Inferior parietal cortex (tissue), 1 donor: ENCODE results near the gene PDE6C.

Source experiments
- DNase-seq: peaks from one replicate; pipeline ENCODE4 v3.0.0-alpha.2; 2016; ENCODE audit errors: extremely low spot score

PDE6C gene

DNA sequence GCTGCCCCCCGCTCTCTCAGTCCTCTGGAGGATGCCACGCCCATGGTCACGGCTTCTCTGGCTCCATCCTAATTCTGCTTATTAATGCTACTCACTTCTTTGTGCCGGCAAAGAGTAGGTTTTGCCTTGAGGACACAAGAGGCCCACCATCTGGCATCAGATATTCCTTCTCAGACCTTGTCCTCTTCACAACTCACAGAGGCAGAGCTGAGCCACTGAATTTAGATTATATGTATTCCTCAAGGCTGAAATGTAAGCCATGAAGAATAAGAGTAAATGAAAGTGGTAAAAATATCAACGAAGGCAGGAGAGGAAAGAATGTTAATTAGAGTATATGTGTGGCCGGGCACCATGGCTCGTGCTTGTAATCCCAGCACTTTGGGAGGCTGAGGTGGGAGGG, 17.8 kb upstream of the PDE6C start:
- no peak for DNase-seq

GRCh38 chr10:93595378-93596161, 16.8 kb upstream of the PDE6C start:
- no peak for DNase-seq

DNA sequence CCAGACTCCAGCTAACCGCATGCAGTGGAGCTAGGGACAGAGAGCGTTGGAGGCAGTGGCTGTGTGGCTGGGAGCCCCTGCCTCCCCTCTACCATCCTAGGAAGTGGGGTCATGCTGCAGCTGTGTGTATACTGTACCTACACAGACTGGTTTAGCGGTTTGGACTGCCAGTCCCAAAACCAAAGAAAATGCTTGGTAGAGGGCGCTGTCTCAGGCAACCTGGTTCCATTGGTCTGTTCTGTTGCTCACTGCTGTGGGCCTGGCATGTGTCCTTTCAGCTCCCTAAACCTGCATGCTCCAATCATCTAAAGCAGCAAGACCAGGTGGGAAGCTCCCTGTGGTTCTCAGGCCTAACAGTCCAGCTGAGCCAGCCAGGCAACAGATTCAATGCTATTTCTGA, 15.8 kb upstream of the PDE6C start:
- no peak for DNase-seq

GRCh38 chr10:93597075-93597599, 15.2 kb upstream of the PDE6C start:
- no peak for DNase-seq

DNA sequence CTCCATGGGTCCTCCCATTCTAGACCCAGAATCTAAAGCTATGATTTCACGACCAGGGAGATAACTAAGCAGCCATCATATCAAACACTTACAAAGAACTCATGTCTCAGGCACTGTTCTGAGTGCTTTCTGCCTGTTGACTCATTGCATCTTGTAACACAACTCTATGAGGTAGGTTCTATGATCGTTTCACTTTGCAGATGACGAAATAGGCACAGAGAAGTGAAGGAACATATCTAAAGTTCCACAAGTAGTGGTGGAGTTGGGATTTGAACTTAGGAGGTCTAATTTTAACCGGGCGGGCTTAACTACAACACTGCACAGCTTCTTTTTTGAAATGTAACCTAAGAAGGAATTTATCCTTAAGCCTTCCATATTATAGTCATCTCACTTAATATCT, 14.2 kb upstream of the PDE6C start:
- DNase-seq, result no peak

DNA sequence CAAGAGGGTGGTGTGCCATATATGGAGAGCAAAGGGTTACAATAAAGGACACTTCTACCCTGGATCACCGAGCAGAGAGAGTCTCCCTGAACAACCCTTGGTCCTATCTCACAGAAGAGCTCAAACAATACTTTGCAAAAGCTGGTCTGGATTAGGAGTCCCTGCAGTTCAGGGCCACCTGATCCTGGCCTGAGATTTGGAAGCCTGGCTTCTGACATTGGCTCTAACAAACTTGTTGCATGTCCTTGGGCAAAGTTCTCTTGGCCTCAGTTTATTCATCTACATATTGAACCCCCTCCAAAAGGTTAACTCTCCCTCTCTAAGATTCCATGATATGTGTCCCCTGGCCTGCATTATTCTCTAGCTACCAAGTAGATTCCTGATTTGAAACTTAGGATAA, 13.0 kb upstream of the PDE6C start:
- no peak for DNase-seq

- no peak for DNase-seq
These were observed 12.6 kb upstream of the PDE6C start for GRCh38 chr10:93599778-93600177.

- no peak for DNase-seq
These were observed 11.7 kb upstream of the PDE6C start for GRCh38 chr10:93600446-93601145.

DNA sequence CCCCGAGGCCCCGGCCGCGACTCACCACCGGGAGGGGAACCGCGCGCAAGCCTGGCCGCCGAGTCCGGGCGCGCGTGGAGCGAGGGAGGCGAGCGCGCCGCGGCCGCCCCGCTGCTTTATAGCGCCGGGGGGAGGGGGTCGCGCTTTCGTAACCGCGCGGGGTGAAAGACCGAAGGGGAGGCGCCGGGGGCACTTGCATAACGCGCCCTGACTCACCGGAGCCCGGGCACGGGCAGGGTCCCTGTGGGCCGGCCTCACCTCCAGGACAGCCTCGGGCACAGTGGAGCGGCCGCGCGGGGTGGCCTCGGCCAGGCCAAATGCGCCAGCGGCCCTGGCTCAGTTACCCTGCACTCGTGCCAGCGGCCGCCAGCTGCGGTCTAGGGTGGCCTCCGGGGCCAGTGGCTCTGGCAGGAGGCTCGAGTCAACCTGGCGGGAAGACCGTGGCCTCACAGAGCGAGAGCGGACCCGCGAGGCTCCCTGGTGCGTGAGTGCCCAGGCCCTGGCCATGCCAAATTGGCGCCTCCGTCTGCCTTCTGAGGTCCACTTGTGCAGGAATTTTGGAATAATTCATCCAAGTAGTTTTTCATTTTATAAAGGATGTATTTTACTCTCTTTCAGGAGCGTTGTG, 11.1 kb upstream of the PDE6C start, which contains the start of gene RBP4:
Gene RBP4, minus strand, starts transcription at position 90 of the 628 bp plus-strand sequence. CDS start 207 bp downstream, outside the sequence.
- DNase-seq, result no peak

- no peak for DNase-seq
These were observed 10.6 kb upstream of the PDE6C start for GRCh38 chr10:93601774-93602162.

DNA sequence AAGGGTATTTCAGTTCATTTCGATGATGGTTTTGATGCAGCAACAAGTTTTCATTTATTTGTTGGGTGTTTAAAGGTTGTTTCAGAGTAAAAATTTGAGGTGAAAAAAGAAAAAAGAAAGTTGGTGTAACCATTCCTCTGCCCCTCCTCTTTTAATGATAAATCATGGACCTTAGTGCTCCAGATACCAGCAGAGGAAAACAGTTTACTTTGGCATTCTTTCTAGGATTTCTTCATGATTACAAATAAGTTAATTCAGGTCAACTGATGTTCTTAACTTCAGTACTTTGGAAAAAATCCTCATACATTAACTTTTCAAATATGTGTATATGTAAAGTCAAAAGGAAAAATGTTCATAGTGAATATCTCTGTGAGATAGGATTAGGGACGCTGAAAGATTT, 9.3 kb upstream of the PDE6C start:
- no peak for DNase-seq

- no peak for DNase-seq
These were observed 8.2 kb upstream of the PDE6C start for GRCh38 chr10:93604146-93604545.

DNA sequence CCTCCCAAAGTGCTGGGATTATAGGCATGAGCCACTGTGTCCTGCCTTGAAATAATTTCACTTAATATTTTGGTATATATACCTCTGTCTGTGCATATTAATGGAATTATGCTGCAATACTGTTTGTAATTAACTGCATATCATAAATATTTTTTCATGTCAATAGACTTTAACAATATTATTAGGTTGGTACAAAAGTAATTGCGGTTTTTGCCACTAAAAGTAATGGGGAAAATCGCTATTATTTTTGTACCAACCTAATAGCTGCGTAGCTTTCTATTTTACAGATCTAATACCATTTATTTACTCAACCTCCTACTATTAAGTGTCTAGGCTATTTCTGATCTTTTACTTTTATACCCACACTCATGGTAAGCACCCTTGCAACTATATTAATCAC, 3.9 kb upstream of the PDE6C start:
- no peak for DNase-seq

GRCh38 chr10:93613126-93613525, 789 bp downstream of the PDE6C start:
- DNase-seq, result no peak

DNA sequence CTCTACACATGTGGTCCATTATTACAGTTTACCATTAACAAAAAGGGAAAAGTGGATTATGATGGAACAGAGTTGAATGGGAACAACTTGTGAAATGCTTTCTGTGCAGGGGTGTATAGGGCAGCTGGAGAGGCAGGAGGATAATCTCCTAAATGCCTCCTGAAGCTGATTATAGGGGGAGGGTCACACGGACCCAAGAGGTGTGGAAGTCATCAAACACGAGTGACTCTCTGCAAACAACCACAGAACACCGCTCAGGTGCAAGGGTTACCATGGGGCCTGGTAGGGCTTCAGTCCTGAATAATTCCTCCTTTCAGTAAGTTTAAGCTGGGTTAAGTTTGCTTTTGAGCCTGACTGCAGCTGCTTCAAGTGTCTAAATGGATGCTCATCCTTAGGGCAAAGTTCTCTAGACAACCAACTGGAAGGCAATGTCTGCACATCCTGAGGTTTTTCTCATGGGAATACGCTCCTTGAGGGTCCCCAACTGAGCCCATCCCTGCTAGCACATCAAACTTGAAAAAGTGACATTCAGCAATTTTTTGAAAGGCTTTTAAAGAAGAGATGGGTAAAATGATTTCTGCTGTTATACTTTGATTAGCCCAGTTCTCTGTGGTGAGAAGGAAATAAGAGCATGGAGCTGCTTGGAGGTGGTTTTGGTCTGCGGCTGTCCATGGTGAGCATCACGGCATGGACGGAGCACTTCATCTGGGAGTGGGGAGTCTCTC, 1.9 kb downstream of the PDE6C start:
- DNase-seq, result no peak

GRCh38 chr10:93615576-93616235, 3.4 kb downstream of the PDE6C start:
- no peak for DNase-seq

DNA sequence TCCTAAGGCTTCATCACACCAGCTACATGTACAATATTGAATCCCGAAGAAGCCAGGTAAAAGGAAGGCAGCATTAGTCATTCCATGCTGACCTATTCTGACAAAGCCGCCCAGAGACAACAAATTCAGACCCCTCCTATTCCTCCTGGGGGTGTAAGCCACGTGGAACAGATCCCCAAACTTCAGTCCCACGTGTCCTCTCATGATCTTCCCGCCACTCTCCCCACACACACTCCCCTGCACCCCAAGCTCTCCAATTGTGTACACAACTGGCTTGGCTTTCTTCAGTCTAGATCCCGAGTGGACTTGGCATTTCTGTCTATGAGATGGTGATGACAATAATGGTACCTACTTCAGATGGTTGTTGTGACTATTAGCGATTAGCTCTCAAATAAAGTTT, 8.6 kb downstream of the PDE6C start:
- DNase-seq, result no peak

DNA sequence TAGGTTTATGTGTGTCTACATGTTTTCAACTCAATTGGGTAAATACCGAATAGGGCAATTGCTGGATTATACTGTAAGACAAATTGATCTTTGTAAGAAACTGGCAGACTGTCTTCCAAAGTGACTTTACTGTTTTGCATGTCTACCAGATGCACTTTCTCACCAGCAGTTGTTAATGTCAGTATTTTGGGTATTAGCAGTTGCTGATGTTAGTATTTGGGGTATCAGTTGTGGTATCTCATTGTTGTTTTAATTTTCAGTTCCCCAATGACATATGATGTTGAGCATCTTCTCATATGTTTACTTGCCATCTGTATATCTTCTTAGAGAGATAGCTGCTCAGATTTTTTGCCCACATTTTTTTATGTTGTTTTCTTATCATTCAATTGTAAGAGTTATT, 10.6 kb downstream of the PDE6C start:
- no peak for DNase-seq

GRCh38 chr10:93628858-93629257, 16.5 kb downstream of the PDE6C start:
- no peak for DNase-seq

DNA sequence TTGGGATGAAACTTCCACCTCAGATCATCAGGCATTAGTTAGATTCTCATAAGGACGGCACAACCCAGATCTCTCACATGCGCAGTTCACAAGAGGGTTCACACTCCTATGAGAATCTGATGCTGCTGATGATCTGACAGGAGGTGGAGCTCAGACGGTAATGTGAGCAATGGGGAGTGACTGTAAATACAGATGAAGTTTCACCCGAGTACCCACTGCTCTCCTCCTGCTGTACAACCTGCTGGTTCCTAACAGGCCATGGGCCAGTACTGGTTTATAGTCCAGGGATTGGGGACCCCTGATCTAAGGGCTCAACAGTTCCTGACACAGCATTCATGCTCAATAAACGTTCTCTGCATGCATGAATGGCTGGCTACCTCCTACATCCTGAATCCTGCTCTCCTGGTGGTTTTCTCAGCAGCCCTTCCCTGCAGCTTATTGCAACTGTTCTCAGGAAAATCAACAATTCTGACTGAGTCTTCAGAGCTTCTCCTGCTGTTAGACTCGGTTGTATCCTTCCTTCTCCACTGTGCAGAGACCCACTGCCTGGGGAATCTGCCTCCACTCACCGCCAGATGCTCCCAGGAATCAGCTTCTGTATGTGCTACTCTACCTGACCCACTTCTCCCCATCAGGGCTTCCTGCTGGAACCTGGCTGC, 17.4 kb downstream of the PDE6C start:
- DNase-seq, result no peak
